HepG2 (cell line): ENCODE results near the gene SLC6A9. TPM values are rescaled to one million over a fixed set of nuclear protein-coding genes. Genes with fewer than 3 reads are reported as not detected.
A peak's percentile ranks its signal among the peaks of the same experiment; 100 is the strongest.

Experiments
- AGO2 ChIP-seq: fragments of 200-400 bp; formaldehyde crosslinking; optimal IDR thresholded peaks from 2 replicates; pipeline ENCODE3; 2017; ENCODE audit warnings: mild to moderate bottlenecking, low read depth, low read length, moderate library complexity
- EP300 ChIP-seq, 3 experiments: sonication (generic) in 1 of 3; formaldehyde crosslinking in 1 of 3; IDR thresholded peaks; 2 replicates each; pipeline versions ENCODE4 v1.5.1 to v1.6.1; 2011 to 2020; ENCODE audit warnings: low read depth in 2 of 3, low read length in 2 of 3, borderline replicate concordance in 1 of 3, improper control_type of control experiment in 1 of 3, mild to moderate bottlenecking in 1 of 3, missing genetic modification reagents in 1 of 3, moderate library complexity in 1 of 3
- FOSL1 ChIP-seq: sonication (generic); formaldehyde crosslinking; IDR thresholded peaks from 2 replicates; pipeline ENCODE4 v1.9.0; 2021; ENCODE audit warnings: missing genetic modification reagents, borderline replicate concordance
- KLF13 ChIP-seq: sonication (generic); formaldehyde crosslinking; IDR thresholded peaks from 2 replicates; pipeline ENCODE4 v1.4.0; 2020; ENCODE audit warnings: mild to moderate bottlenecking, missing genetic modification reagents
- MAFF ChIP-seq: IDR thresholded peaks from 2 replicates; pipeline ENCODE4 v1.6.1; 2011; ENCODE audit warnings: low read depth, low read length, improper control_type of control experiment
- MIER2 ChIP-seq: IDR thresholded peaks from 2 replicates; pipeline ENCODE4 v1.6.1; 2016; ENCODE audit warnings: missing biosample characterization, missing genetic modification reagents
- TBX2 ChIP-seq: sonication (generic); formaldehyde crosslinking; IDR thresholded peaks from 2 replicates; pipeline ENCODE4 v1.5.0; 2020; ENCODE audit warnings: missing genetic modification reagents, mild to moderate bottlenecking, borderline replicate concordance
- USF2 ChIP-seq, 2 experiments: sonication (generic) in 1 of 2; formaldehyde crosslinking in 1 of 2; IDR thresholded peaks; 2 replicates each; pipeline versions ENCODE4 v1.5.1 to v1.6.1; 2011 to 2020; ENCODE audit warnings: borderline replicate concordance in 1 of 2, low read depth in 1 of 2, low read length in 1 of 2, mild to moderate bottlenecking in 1 of 2, missing genetic modification reagents in 1 of 2, moderate library complexity in 1 of 2
- ZNF160 ChIP-seq: sonication (generic); formaldehyde crosslinking; IDR thresholded peaks from 2 replicates; pipeline ENCODE4 v1.8.0; 2022; ENCODE audit warnings: mild to moderate bottlenecking, inconsistent platforms, missing genetic modification reagents
- ZNF432 ChIP-seq: sonication (generic); formaldehyde crosslinking; IDR thresholded peaks from 2 replicates; pipeline ENCODE4 v1.5.0; 2020; ENCODE audit warnings: missing genetic modification reagents, mild to moderate bottlenecking, borderline replicate concordance
- ZNF546 ChIP-seq: sonication (generic); formaldehyde crosslinking; conservative IDR thresholded peaks from 2 replicates; pipeline ENCODE4 v1.8.1; 2023; ENCODE audit warnings: mild to moderate bottlenecking, missing genetic modification reagents
- ZNF687 ChIP-seq: sonication (generic); formaldehyde crosslinking; IDR thresholded peaks from 2 replicates; pipeline ENCODE4 v1.5.1; 2020; ENCODE audit warnings: mild to moderate bottlenecking, missing genetic modification reagents, moderate library complexity
- polyA plus RNA-seq, 8 experiments: library from polyadenylated mRNA; depleted of rRNA in 3 of 8; stranded (reverse) in 7 of 8; unstranded in 1 of 8; fragments of >200 nt; fragmentation: Illumina TruSeq in 4 of 8; extraction: Trizol in 4 of 8; gene quantifications; 2 replicates each; pipeline versions ENCODE4 v1.2.1 to v1.2.3, GENCODE V29; 2011 to 2016; ENCODE audit warnings: low read depth in 4 of 8, missing spikeins in 1 of 8, mixed read lengths in 1 of 8; ENCODE audit not compliant: insufficient read depth in 1 of 8
- total RNA-seq, 5 experiments: library from RNA; depleted of rRNA; stranded (reverse); fragments of >200 nt; fragmentation: Illumina TruSeq; extraction: Trizol; gene quantifications; 2 replicates each; pipeline ENCODE4 v1.2.3, GENCODE V29; 2016; ENCODE audit warnings: low read depth in 1 of 5
- TF ChIP-seq, protein P1 (sequence below): sonication (generic); formaldehyde crosslinking; conservative IDR thresholded peaks from 2 replicates; pipeline ENCODE4 v1.8.0; 2022; ENCODE audit warnings: low read depth, missing genetic modification reagents
- TF ChIP-seq, protein P2 (sequence below): sonication (generic); formaldehyde crosslinking; IDR thresholded peaks from 2 replicates; pipeline ENCODE4 v1.4.0; 2020; ENCODE audit warnings: missing genetic modification reagents

SLC6A9 gene
- total and polyA plus RNA-seq, 2 of the 13 experiments (the other 11 are each of a cell fraction or from before 2014, with no cell fraction given) = 8.5 to 9.9 TPM

GRCh38 chr1:43979528-43980254, 51.6 kb downstream of the SLC6A9 start (continued):
- TF ChIP-seq, protein P1, sequence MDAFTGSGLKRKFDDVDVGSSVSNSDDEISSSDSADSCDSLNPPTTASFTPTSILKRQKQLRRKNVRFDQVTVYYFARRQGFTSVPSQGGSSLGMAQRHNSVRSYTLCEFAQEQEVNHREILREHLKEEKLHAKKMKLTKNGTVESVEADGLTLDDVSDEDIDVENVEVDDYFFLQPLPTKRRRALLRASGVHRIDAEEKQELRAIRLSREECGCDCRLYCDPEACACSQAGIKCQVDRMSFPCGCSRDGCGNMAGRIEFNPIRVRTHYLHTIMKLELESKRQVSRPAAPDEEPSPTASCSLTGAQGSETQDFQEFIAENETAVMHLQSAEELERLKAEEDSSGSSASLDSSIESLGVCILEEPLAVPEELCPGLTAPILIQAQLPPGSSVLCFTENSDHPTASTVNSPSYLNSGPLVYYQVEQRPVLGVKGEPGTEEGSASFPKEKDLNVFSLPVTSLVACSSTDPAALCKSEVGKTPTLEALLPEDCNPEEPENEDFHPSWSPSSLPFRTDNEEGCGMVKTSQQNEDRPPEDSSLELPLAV (CRISPR knock-in tag) = no peak
- TF ChIP-seq TBX2 (CRISPR knock-in tag) = peak; percentile 42; the same call in 1 of the 2 replicates
- TF ChIP-seq FOSL1 (CRISPR knock-in tag) = no peak
- TF ChIP-seq KLF13 (CRISPR knock-in tag) = 0 out of 2 replicates have a peak, but pooled peaks have one; percentile 26
- peak; percentile 27 for TF ChIP-seq AGO2
- TF ChIP-seq MIER2 (CRISPR knock-in tag) = 0 out of 2 replicates have a peak, but pooled peaks have one; percentile 10
- TF ChIP-seq EP300 (IDR thresholded peaks at IDR 0.05; ENCODE audit: low read depth in 2 of 2, low read length in 2 of 2) = no peak
- peak; percentile 8; the same call in 1 of the 2 replicates for TF ChIP-seq EP300 (CRISPR knock-in tag; IDR thresholded peaks at IDR 0.05; ENCODE audit: borderline replicate concordance)
- TF ChIP-seq ZNF432 (CRISPR knock-in tag) = no peak
- peak; percentile 54; the same call in 1 of the 2 replicates for TF ChIP-seq ZNF160 (CRISPR knock-in tag)
- peak; percentile 95 for TF ChIP-seq ZNF687 (CRISPR knock-in tag)
- TF ChIP-seq, protein P2, sequence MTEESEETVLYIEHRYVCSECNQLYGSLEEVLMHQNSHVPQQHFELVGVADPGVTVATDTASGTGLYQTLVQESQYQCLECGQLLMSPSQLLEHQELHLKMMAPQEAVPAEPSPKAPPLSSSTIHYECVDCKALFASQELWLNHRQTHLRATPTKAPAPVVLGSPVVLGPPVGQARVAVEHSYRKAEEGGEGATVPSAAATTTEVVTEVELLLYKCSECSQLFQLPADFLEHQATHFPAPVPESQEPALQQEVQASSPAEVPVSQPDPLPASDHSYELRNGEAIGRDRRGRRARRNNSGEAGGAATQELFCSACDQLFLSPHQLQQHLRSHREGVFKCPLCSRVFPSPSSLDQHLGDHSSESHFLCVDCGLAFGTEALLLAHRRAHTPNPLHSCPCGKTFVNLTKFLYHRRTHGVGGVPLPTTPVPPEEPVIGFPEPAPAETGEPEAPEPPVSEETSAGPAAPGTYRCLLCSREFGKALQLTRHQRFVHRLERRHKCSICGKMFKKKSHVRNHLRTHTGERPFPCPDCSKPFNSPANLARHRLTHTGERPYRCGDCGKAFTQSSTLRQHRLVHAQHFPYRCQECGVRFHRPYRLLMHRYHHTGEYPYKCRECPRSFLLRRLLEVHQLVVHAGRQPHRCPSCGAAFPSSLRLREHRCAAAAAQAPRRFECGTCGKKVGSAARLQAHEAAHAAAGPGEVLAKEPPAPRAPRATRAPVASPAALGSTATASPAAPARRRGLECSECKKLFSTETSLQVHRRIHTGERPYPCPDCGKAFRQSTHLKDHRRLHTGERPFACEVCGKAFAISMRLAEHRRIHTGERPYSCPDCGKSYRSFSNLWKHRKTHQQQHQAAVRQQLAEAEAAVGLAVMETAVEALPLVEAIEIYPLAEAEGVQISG = no peak
- no peak for TF ChIP-seq MAFF
- TF ChIP-seq ZNF546 (CRISPR knock-in tag) = no peak
- no peak for TF ChIP-seq USF2 (IDR thresholded peaks at IDR 0.05; ENCODE audit: low read depth, low read length)
- no peak; the same call in 1 of the 2 replicates for TF ChIP-seq USF2 (CRISPR knock-in tag; IDR thresholded peaks at IDR 0.05; ENCODE audit: borderline replicate concordance)
